ENCODE results near the gene APOC1.
"Not testable (repeated sequence)": the region's sequence is repeated elsewhere in the genome, so short reads cannot be mapped to it uniquely, and the experiment has no call there.

APOC1 gene

GRCh38 chr19:44914433-44915206, at the start of gene APOC1:
Gene APOC1, plus strand, starts transcription at chr19:44914608. Its CDS starts 284 bp downstream, at chr19:44914892.
- peak; percentile 86 for DNase-seq (ENCODE audit: low spot score)

GRCh38 chr19:44865196-44865767, 49.1 kb upstream of the APOC1 start:
- no peak for DNase-seq (ENCODE audit: low spot score)

- no peak for DNase-seq (ENCODE audit: low spot score)
These were observed 47.7 kb upstream of the APOC1 start for GRCh38 chr19:44866664-44867063.

- DNase-seq (ENCODE audit: low spot score), result no peak
These were observed 46.8 kb upstream of the APOC1 start for GRCh38 chr19:44867578-44867977.

GRCh38 chr19:44869733-44870470, 44.5 kb upstream of the APOC1 start:
- DNase-seq (ENCODE audit: low spot score), result peak; percentile 35

GRCh38 chr19:44871809-44872208, 42.6 kb upstream of the APOC1 start:
- DNase-seq (ENCODE audit: low spot score), result no peak

GRCh38 chr19:44872661-44873060, 41.7 kb upstream of the APOC1 start:
- DNase-seq (ENCODE audit: low spot score), result no peak

GRCh38 chr19:44874317-44874716, 40.1 kb upstream of the APOC1 start:
- no peak for DNase-seq (ENCODE audit: low spot score)

- DNase-seq (ENCODE audit: low spot score), result no peak
These were observed 38.5 kb upstream of the APOC1 start for GRCh38 chr19:44875666-44876451.

- DNase-seq (ENCODE audit: low spot score), result no peak
These were observed 37.4 kb upstream of the APOC1 start for GRCh38 chr19:44876930-44877535.

GRCh38 chr19:44878120-44878865, 36.1 kb upstream of the APOC1 start:
- no peak for DNase-seq (ENCODE audit: low spot score)

GRCh38 chr19:44879309-44880065, 34.9 kb upstream of the APOC1 start:
- no peak for DNase-seq (ENCODE audit: low spot score)

- no peak for DNase-seq (ENCODE audit: low spot score)
These were observed 32.3 kb upstream of the APOC1 start for GRCh38 chr19:44882063-44882462.

- DNase-seq (ENCODE audit: low spot score), result not testable (repeated sequence)
These were observed 31.6 kb upstream of the APOC1 start for GRCh38 chr19:44882619-44883397.

- no peak for DNase-seq (ENCODE audit: low spot score)
These were observed 30.5 kb upstream of the APOC1 start for GRCh38 chr19:44883922-44884321.

- no peak for DNase-seq (ENCODE audit: low spot score)
These were observed 29.8 kb upstream of the APOC1 start for GRCh38 chr19:44884566-44884965.

- DNase-seq (ENCODE audit: low spot score), result no peak
These were observed 28.3 kb upstream of the APOC1 start for GRCh38 chr19:44886141-44886540.

GRCh38 chr19:44887648-44888047, 26.8 kb upstream of the APOC1 start:
- no peak for DNase-seq (ENCODE audit: low spot score)

GRCh38 chr19:44888335-44888734, 26.1 kb upstream of the APOC1 start:
- not testable (repeated sequence) for DNase-seq (ENCODE audit: low spot score)
